ENCODE results near the gene ARFGEF3.

ARFGEF3 gene

DNA sequence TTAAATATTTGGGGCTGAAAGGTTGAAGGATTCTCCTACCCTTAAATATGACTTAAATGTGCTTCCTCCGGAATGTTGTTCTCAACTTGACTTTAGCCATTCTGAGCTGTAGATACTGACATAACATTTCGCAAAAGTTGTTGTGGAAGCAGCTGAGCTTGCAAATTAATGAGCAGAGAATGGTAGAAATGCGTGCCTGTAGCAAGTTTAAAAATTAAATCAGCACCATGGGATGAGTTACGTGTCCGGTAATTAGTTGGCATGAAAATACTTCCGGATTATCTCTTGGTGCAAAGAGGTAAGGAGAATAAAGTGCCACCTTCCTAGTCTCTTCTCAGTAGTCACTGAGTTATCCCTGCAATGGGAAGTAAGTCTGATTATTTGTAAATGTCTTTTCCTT is 80.2 kb downstream of the ARFGEF3 start:
- no peak for DNase-seq (ENCODE audit: low spot score)

DNA sequence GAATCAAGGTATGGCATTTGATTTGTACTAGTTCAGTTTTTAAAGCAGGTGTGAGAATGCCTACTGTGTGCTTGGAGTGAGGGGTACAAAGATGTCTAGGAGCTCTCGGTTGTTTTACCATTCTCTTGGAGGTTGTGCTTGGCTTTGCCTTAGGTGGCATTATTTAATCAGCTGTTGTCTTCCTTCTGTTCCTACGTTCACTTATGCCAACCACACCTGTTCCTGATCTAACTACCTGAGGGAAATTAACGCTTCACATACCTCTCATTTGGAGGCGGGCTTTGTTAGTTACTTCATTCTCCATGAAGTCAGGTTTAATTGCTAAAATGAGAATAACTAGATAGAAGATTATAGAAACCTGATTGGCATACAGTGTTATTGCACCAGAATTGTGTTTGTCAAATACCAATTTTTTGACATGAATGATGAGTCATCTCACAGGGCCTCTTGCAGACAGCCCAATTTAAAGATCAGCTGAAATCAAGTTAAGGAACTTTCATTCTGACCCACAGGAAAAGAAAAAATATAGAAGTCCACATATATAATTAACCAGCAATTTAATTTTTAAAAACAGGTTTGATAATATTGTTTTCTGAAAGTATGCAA is 81.4 kb downstream of the ARFGEF3 start:
- DNase-seq (ENCODE audit: low spot score), result no peak

DNA sequence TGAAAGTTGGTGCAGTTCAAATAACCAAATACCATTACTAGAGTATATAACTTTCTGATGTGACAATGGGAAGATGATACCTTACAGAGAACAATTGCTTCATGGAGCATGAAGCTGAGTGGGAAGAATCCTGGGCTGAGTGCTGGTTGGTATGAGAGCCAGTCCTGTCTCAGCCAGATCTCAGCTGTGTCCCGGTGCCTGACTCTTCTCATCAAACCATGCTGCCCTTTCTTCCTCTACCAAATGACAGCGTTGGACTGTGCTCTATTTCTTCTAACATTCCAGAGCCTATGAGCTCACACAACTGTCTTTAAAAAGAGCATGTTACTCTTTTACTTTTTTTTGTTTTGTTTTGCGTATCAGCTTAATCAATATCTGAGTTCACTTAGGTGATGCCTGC is 84.0 kb downstream of the ARFGEF3 start:
- DNase-seq (ENCODE audit: low spot score), result no peak

DNA sequence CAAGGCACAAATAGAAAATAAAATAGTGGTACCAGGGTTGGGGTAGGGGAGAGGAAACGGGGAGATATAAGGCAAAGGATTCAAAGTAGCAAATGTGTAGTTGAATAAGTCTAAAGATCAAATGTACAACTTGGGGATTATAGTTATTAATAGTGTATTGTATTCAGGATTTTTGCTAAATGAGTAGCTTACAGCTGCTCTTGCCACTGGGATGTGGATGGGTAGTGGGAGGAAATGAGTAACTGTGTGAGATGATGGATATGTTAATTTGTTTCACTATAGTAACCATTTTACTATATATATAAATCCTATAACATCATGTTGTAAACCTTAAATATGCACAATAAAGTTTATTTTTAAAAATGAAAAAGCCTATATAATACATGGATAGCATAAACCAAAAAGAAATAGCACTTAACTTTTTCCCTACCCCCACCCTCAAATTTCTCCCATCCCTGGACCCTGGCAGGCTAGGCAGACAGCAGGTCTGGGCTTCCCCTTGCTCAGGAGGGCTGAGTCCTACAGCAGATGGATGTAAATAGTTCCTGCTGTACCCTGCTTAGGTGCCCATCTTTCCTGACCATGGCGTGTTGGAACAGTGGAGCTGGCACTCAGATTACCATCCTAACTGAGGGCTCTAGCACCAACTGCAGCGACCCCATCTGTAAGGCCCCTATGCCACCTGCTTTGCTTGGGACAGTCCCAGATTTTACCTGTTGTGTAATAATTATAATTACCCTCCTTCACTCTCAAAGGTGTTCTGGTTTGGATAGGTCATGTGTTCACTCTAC is 85.1 kb downstream of the ARFGEF3 start:
- no peak for DNase-seq (ENCODE audit: low spot score)

DNA sequence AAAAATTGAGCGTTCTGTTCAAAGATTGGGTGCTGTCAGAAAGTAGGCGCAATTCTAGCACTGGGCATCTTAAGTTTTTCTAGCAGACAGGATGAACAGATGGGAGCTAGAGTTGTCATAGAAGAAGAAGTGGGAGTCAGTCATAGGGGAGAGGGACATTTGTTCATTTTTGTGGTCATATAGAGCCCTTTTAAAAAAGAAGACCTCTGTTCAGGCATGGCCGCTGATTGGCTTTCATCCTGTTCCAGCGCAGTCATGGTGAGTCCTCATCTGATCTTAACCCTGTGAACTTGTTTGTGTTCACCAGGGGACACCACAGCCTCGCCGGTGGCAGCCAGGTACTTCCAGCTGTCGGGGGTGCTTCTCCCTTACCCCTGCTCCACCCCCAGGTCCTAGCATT is 86.3 kb downstream of the ARFGEF3 start:
- DNase-seq (ENCODE audit: low spot score), result no peak

DNA sequence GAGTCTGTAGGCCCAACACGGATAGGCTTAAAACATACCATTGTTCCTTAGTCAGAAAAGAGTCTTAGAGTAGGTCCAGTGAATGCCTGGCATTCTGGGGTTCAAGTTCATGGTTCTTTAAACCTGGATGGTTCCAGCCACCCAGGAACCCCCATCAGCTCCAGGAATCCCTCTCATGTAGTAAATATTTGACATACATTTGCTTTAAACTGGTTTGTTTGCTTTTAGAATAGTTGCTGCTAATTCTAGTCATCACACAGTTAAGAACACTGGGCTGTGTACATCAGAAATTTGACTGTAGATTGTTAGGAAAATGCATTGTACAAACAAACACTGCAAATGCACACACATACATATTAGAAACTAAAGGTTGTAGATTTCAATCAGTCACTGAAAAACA is 87.1 kb downstream of the ARFGEF3 start:
- no peak for DNase-seq (ENCODE audit: low spot score)

DNA sequence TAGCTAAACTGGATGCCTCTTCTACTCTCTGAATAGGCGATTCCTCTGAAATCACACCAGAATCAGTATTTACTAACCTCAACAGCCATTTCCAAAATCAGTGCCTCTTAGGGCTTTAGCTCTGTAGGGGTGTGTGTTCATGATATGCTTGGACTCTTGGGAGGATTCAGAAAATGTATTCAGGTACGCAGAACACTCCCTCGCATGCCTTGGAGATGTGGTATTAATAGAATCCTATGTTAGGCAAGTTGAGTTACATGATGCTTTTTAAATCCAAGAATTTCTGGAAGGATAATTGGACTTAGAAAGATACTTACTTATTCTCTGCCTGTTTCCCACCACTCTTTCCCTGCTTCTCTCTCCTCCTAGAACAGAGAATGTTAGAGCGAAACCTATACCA is 88.3 kb downstream of the ARFGEF3 start:
- no peak for DNase-seq (ENCODE audit: low spot score)

DNA sequence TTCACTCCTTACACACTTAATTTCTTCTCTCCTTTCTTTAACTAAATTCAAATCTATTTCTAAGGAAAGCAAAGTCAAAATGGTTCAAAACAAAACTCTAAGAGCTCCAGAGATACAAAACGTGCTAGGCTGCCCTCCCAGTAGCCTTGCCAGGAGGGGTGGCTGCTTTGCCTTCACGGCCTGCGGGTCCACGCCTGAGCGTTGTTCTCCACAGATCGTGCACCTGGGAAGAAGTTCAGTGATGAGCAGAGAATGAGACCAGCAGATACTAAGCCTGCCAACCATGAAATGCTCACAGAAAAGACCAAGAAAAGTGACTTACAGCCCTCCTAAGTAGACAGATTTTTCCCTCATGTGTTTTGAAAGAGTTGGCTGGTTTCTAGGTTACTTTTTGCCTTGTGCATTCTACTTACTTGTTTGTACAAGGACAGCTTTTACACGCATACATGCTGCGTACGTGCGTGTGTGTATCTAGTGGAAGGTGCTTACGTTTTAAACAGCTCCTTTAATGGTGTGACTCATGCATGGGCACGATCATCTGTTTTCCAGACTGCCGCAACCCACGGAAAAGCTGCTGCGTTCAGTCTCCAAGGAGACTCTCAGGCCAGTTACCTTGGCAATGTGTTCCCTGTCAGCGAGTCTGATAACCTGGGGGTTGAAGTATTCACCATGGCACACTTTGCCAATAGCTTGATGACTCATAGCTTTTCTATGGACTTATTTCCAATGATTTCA is 88.9 kb downstream of the ARFGEF3 start:
- DNase-seq (ENCODE audit: low spot score), result peak; percentile 84

DNA sequence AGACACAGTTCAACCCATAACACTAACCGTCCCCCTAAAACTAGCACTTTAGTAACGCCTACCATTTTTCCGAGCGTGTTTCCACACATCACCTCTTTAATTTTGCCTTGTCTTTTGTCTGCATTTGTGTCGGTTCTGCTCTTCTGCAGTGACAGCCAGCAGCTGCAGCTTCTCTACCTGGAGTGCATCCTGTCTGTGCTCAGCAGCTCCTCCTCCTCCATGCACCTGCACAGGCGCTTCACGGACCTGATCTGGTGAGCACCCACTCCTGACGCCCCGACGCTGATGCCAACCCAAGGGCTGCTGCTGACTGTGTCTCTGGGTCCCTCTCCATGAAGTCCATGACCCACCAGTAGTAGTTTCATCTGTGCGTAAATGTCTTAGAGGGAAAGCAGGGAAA is 92.0 kb downstream of the ARFGEF3 start:
- no peak for DNase-seq (ENCODE audit: low spot score)

DNA sequence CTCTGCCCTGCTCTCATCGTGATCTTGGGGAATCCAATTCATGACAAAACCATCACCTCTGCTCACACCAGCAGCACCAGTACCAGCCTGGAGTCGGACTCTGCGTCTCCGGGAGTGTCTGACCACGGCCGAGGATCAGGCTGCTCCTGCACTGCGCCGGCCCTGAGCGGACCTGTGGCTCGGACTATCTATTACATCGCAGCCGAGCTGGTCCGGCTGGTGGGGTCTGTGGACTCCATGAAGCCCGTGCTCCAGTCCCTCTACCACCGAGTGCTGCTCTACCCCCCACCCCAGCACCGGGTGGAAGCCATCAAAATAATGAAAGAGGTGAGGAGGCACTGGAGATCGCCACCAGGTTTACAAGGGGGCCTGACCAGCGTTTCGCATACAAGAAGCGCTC is 93.7 kb downstream of the ARFGEF3 start:
- no peak for DNase-seq (ENCODE audit: low spot score)

DNA sequence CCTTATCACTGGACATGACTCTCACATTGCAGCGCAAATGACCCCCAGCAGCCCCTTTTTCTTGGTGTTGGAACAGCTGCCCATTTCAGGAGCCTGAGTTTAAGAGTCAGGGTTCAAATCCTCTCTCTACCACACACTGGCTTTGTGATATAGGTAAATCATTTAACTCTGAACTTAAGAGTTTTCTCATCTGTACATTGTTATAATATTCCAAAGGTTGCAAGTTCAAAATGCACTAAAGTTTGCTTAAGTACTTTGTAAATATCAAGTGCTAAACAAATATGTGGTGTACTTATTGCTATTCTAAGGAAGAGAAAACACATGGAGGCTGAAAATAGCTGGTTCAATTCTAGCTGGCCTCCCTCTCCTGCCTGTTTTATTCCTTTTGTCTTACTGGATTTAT is 95.9 kb downstream of the ARFGEF3 start:
- no peak for DNase-seq (ENCODE audit: low spot score)

DNA sequence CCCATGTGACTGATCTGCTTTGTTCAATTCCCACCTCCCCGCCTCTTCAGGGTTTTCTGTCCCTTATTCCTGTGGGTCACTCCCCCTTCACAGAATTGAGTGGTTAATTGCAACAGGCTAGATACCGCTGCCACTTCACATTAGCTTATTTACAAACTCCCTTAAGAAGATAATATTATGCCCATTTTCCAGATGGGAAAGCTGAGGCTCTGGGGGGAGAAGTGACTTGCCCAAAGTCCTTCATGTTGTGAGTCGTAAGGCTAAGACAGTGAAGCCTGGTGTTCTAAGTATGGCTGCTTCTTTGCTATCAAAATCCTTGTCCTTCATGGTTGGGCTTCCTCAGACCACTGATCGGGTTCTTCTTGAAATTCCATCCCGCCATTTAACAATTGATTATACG is 96.5 kb downstream of the ARFGEF3 start:
- DNase-seq (ENCODE audit: low spot score), result no peak

DNA sequence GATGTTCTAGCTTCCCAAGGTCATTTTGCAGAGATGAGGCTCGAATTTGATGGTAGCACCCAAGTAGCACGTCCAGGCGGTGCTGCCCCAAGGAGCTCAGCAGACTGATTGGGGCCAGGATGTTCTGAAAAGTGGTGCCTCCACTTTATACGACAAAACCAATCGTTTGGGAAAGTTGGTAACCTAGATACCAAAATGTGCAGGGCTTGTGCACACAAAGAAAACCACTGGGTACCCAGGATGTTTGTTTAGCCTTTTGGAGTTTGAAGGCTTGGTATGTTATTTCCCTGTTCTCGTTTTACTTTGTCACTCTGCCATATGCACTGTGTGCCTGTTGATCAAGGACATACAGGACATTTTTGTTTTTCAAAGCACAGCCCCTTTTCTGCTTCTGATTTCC is 97.3 kb downstream of the ARFGEF3 start:
- DNase-seq (ENCODE audit: low spot score), result no peak

DNA sequence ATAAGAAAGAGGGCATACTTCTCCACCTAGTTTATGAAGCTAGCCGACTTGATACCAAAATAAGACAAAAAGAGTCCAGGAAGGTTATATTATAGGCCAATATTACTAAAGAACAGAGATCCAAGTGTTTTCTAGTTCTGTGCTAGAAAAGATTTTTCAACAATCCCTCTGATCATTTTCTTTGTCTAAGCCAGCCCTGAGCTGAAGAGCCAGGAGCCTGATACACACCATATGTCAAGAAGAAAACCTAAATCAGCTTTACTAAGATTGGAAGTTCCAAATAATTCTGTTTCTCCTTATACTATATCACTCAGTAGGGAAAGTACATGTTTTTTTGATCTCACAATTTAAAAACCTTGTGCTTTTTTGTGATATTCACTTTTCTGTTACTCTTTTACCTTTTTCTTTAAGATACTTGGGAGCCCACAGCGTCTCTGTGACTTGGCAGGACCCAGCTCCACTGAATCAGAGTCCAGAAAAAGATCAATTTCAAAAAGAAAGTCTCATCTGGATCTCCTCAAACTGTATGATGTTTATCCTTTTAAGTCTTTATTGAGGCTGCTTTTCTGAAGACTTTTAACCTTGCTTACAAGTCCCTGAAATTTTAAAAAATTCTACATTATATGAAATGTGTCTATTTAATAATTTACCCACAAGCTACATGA is 99.5 kb downstream of the ARFGEF3 start:
- no peak for DNase-seq (ENCODE audit: low spot score)

DNA sequence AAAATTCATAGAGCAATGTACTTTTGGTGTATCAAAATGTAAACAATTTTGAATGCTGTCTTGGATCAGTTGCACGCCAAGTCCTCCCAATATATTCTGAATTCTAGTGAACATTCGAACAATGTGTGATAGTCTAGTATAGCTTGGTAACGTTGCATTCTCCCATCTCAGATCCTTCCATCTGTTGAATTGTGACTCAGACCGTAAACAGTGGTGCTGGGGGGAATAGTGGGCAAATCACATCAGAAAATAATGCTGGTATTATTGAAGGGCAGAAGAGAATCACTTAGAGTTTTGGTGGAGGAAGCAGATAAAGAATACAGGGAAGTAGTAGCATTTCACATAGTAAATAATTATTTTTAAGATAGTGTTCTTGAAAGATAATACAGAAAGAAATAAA is 102.2 kb downstream of the ARFGEF3 start:
- DNase-seq (ENCODE audit: low spot score), result no peak

DNA sequence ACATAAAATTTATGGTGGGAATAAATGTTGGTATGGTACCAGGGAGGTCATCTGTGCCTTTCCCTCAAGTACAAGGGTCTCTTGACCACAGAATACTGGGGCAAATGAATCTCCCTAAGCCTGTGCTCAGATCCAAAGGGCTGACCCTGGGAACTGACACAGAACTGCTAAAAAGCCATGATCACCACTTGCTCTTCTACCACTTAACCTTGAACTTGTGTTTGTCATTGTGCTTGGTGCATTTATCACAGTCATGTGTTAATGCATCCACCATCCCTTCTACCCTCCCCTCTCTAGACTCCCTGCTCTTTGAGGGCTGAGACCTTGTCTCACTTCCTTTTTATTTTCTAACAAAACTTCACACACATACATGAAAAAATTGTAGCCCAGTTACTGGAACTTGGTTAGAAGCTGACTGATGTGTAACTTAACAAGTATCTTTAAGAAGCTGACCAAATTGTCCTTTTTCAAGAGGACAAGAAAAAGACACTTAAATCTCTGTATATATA is 102.7 kb downstream of the ARFGEF3 start:
- no peak for DNase-seq (ENCODE audit: low spot score)

DNA sequence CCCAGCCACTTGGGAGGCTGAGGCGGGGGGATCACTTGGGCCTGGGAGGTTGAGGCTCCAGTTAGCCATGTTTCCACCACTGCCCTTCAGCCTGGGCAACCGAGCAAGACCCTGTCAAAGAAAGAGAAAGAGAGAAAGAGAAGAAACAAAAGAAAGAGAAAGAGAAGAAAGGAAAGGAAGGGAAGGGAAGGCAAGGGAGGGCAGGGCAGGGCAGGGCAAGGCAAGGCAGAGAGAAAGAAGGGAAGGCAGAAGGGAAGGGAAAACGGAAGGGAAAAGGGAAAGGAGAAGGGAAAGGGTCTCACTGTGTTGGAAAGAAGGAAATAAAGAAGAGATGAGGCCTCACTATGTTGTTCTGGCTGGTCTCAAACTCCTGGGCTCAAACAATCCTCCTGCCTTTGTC is 104.4 kb downstream of the ARFGEF3 start:
- DNase-seq (ENCODE audit: low spot score), result no peak

DNA sequence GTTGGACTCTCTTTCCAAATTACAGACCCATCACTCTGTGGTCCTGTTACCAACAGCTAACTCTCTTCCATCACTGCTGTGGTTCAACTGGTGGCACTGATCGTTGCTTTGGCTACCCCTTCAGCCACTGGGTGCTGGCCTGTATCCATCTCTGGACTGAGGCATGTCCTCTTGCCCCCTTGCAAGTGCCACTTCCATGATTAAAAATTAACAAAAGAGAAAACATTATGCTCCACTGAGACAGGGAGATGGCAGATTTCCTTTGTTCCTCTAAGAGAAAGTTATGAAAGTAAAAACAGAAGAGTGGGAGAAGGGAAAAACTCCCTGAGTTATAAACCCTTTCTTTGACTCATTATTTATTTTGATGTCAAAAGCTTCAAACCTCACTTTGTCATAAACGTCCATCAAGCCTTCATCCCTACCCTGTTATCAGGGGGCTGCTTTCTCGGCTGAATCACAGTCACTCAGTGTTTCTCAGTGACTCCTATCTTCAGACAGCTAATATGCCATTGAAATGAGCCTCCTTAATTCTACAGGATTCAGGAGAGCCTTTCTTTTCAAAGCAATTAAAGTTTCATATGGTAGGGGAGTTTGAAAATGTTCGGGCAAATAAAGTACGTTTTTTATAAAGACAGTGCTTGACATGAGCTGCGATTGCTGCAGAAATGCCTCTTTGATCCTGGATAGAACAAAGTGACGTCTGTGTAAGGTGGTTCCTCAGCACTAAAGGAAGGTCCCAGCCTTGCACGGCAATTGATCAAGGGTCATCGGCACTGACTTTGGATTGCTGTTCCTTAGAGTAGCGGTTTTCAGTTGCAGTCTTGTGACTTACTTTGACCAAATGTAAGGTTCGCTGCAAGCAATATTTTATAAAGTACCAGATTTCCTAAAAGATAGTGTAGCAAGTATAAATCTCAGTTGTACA is 106.5 kb downstream of the ARFGEF3 start:
- DNase-seq (ENCODE audit: low spot score), result no peak

DNA sequence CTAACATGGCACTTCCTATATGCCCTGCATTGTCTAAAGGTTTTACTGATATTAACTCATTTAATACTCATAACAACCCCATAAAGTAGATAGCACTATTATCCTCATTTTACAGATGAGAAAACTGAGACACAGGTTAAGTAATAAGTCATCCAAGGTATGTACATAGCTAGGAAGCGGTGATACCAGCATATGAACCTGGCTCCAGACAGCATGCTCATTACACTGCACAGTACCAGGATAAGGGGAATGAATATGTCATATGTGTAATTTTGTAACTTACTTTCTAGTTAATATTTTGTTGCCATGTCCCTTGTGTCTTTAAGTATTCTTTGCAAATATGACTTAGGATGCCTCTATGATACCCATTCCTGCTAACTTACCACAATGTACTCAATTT is 109.7 kb downstream of the ARFGEF3 start:
- DNase-seq (ENCODE audit: low spot score), result no peak

DNA sequence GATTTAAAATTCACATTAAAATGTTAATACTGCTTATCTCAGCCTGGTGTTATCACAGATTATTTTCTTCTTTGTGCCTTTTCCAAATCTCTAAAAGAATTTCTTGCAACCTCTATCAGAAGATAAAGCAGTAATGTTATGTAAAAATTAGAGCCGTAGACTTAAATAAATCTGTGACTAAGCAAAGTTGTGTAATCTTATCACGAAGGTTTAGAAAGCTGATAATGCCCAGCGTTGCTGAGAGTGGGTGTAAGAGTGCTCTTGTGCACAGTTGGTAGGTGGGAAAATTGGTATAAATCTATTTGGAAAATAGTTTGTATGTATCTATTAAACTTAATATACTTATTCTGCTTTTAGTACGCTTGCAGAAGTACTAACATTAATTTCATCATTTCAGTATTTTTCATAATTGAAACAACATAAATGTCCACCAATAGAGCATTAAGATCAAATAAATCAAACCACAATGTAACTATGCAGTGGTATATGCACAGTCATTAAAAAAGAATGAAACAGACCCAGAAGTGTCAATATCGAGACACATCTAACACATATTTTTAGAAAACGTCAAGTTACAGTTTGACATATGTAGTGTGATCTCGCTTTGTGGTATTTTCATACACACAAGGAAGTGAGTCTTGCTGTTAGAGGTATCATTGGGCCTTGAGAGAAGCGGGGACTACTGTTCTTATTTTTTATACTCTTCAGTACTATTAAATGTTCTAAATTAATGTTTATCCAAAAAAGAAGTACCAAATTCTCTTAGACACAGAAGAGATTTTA is 111.0 kb downstream of the ARFGEF3 start:
- DNase-seq (ENCODE audit: low spot score), result no peak

DNA sequence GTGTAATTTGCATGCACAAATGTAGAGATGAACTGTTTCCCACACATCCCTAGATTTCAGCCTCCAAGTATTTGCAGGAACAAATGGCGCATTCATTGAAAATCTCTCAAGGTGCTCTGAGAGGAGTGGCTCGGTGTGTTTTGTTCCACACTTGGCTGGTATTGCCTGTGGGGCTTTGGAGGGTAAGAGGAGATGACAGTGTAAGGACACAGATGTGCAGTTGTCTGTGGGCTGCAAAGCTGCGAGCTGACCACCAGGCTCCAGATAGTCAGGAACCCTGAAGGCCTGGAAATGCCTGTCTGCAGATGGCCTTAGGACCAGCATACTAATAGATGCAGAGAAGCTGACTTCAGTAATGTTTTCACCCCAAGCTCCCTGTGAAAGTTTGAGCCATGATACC is 114.2 kb downstream of the ARFGEF3 start:
- no peak for DNase-seq (ENCODE audit: low spot score)
